C4-2B (cell line): ENCODE results near the gene NBPF6.
"Not testable (repeated sequence)": the region's sequence is repeated elsewhere in the genome, so short reads cannot be mapped to it uniquely, and the experiment has no call there.

Experiments
- ZFX ChIP-seq: fragments of 450-650 bp; IDR thresholded peaks from 2 replicates; pipeline ENCODE4 v1.6.1; 2017
- TF ChIP-seq, protein P1 (sequence below): fragments of 450-650 bp; conservative IDR thresholded peaks from 2 replicates; pipeline ENCODE4 v1.5.1; 2017; ENCODE audit warnings: mild to moderate bottlenecking

DNA sequence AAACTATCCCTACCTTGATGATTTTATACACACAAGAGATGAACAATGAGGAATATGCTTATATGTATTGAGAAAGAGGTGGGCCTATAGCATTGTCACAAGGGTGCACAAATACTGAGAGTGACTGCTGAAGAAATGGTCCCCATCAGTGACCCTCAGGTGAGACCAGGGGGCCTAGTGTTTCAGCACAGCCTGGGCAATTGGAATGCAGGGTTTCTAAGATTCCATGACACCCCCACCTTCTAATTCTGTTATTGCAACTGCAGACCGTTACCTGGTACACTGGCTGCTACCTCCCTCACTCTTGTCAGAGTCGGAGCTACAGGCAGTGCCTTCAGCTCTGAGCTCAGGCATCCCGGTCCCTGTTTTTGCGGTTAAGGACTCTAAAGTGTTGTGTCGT, at the start of gene NBPF6:
- TF ChIP-seq, protein P1, sequence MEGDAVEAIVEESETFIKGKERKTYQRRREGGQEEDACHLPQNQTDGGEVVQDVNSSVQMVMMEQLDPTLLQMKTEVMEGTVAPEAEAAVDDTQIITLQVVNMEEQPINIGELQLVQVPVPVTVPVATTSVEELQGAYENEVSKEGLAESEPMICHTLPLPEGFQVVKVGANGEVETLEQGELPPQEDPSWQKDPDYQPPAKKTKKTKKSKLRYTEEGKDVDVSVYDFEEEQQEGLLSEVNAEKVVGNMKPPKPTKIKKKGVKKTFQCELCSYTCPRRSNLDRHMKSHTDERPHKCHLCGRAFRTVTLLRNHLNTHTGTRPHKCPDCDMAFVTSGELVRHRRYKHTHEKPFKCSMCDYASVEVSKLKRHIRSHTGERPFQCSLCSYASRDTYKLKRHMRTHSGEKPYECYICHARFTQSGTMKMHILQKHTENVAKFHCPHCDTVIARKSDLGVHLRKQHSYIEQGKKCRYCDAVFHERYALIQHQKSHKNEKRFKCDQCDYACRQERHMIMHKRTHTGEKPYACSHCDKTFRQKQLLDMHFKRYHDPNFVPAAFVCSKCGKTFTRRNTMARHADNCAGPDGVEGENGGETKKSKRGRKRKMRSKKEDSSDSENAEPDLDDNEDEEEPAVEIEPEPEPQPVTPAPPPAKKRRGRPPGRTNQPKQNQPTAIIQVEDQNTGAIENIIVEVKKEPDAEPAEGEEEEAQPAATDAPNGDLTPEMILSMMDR = not testable (repeated sequence)
- TF ChIP-seq ZFX = not testable (repeated sequence)
